NCI-H345 treated with DMSO at 0.1 percent for 48 hours (cell line): ENCODE results near the gene GABRP.

Source experiments
- DNase-seq: peaks from one replicate; lab custom pipeline; 2025; ENCODE audit not compliant: unreplicated experiment; lab: John Stamatoyannopoulos, UW

The GABRP gene, protein sequence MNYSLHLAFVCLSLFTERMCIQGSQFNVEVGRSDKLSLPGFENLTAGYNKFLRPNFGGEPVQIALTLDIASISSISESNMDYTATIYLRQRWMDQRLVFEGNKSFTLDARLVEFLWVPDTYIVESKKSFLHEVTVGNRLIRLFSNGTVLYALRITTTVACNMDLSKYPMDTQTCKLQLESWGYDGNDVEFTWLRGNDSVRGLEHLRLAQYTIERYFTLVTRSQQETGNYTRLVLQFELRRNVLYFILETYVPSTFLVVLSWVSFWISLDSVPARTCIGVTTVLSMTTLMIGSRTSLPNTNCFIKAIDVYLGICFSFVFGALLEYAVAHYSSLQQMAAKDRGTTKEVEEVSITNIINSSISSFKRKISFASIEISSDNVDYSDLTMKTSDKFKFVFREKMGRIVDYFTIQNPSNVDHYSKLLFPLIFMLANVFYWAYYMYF

DNA sequence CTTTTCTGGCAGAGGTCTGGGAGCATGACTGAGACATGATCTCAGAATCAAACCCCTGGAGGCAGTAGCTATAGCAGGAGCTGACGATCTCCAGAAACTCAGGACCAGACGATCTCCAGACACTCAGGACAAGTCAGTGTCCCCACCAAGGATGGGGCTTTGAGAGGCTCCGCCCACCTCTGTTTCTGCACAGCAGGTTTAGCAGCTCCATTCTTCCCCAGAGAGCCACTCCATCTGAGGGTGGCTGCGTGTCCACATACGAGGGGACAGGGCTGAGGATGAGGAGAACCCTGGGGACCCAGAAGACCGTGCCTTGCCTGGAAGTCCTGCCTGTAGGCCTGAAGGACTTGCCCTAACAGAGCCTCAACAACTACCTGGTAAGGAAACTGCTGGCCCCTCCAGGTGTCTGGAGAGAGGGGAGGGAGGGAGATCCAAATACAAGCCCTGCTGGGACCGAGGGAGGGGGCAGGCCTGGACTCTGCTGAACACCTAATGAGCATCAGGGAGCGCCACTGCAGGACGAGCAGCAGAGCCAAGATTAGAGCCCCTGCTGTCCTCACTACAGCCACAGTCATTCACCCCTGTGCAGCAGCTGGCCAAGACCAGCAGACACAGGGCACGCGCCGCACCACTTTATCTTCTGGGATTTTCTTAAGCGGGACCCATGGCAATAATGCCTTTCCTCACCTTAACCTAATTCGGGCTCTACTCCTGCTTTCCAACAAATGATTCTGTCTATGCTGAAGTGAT is at the start of gene GABRP:
Gene GABRP (plus strand): TSS at position 228 of the 750 bp plus-strand sequence. CDS start 4,891 bp downstream, outside the sequence.
- DNase-seq, result no peak

DNA sequence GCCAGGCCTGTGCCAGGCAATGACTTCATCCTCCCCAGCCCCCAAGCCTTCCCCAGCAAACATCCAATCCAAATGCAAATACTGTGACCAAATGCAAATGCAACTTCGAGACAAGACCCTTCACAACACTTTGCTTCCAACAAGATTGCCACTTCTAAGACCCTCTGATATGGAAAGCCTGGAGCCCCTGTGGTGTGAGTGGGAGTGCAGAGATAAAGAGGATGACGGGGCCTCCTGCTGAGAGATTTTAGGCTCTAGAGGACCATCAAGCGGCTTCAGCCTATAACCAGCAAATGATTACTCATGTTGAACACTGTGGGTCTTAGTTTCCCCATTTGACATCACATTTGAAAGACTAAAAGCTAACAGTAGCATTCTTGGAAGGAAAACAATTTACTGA is 46.6 kb upstream of the GABRP start:
- DNase-seq, result no peak

DNA sequence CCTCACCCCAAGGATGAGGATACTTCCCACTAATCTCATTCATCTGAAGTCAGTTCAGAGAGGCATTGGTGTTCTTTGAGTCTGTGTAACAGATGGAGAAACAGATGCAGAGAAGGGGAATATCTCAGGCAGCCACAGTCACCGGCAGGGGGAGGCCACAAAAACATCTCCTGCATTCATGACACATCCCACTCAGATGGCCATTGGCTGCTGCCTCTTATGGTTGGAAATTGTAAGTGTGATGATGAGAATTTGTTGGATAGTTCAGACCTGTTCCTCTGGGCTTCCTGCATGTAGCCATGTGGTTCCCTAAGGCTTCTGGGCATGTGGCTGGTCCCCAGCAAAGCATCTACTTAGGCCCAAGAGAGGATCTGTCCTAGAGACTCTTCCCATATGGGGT is 45.9 kb upstream of the GABRP start:
- no peak for DNase-seq

DNA sequence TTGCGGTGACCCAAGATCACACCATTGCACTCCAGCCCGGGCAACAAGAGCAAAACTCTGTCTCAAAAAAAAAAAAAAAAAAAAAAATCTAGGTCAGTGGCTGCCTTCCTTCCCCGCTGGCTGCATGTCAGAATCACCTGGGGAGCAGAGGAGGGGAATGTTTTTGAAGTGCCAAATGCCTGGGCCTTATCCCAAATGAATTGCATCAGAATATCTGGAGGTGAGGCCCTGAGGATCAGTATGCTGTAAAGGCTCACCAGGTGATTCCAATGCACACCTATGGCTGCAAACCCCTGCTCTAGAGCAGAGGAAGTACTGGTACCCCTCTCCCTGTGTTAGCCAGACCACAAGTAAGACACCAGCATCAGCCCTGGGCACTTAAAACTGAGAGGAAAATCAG is 44.7 kb upstream of the GABRP start:
- DNase-seq, result no peak

DNA sequence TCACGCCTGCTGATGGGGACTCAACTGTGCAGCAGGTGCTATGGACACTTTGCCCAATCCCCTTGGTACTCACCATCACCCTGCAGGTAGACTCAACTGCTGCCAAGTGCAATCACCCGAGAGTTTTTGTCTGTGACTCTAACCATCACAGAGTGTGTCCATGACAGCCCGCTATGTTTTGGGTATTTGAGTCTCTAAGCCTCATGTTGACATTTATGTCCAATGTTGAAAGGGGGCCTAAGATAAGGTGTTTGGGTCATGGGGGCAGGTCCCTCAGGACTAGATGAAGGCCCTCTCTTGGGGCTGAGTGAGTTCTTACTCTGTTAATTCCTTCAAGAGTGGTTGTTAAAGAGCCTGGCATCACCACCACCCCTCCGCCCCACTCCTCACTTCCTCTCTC is 44.1 kb upstream of the GABRP start:
- no peak for DNase-seq

DNA sequence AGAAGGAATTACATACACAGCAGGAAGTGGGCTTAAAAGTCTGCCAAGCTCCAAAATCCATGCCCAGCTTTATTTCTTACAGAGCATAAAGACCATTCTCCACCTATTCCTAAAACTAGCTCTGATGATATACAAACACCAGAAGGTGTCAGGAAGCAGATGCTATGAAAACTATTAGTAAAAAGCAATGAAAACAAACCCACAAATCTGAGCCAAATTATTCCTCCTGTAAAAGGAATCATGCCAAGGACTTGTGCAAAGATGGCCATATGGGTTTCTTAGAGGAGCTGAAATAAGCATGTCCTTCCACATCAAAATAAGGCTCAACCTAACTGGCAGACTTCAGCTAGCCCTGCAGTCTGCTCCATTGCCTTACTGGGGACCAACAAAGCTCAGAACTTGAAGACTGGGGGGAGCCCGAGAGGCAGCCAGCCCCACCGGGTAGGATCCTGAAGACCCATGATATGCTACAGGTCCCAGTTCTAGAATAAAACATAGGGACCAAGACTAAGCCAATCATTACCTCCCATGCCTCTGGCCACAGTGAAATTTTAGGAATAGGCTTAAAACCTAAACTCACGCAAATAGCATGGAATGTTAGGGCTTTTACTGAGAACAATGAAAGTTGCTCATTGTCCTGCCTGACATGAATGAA is 42.8 kb upstream of the GABRP start:
- DNase-seq, result no peak

DNA sequence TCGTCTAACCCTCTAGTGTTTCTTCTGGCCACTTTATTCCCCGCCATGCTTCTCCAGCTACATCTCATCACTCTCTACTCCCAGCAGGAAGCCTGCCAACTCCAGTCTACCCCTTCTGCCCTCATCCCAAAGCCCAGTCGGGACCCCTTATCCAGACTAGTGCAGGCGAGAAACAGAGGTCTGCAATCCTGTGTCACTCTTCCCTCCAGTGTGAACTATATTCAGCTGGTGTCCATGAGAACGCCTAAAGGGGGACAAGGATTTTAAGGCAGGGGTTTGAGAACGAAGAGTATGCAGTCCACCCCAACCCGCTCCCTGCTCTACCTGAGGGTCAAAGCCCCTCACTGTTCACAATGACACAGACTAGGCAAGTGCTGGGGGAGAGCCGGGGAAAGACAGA is 41.7 kb upstream of the GABRP start:
- no peak for DNase-seq

DNA sequence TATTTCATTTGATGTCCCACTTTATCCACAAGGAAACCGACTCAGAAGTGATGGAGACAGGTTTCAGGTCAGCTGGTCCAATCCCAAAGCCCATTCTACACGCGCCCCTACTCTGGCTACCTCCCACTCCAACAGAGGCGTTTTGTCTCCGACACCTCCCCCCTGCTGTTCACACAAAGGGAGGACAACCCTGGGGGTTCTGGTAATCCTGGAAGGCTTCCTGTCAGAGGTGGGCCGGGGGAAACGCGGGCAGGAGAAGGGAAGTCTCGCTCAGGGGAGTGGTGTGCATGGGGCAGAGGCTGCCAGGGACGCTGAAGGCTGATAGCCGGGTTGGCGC is 39.7 kb upstream of the GABRP start:
- no peak for DNase-seq

DNA sequence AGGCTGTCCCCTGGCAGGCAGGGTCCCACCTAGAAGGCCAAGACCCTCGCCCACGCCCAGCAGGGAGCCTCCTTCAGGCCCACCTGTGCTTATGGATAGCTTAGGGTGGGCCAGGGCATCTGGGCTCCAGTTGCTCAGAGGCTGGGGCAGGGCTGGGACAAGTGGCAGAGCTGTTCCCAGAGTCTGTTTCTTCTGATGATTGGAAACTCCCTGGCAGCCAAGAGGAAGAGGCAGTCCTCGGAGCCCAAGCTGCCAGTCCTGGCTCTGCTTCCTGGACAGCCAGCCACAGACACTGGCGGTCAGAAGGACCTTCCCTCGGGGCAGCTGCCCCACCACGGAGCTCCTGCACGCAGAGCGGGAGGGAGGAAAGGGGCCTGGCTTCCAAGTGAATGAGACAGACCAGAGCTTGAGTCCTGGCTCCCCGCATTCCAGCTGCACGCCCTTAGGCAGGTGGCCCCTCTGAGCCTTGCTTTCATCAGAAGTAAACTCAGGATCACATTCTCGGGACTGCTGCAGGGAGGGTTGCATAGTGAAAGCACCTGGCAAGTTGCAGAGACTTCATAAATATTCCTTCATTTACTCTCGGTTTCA is 37.9 kb upstream of the GABRP start:
- no peak for DNase-seq

DNA sequence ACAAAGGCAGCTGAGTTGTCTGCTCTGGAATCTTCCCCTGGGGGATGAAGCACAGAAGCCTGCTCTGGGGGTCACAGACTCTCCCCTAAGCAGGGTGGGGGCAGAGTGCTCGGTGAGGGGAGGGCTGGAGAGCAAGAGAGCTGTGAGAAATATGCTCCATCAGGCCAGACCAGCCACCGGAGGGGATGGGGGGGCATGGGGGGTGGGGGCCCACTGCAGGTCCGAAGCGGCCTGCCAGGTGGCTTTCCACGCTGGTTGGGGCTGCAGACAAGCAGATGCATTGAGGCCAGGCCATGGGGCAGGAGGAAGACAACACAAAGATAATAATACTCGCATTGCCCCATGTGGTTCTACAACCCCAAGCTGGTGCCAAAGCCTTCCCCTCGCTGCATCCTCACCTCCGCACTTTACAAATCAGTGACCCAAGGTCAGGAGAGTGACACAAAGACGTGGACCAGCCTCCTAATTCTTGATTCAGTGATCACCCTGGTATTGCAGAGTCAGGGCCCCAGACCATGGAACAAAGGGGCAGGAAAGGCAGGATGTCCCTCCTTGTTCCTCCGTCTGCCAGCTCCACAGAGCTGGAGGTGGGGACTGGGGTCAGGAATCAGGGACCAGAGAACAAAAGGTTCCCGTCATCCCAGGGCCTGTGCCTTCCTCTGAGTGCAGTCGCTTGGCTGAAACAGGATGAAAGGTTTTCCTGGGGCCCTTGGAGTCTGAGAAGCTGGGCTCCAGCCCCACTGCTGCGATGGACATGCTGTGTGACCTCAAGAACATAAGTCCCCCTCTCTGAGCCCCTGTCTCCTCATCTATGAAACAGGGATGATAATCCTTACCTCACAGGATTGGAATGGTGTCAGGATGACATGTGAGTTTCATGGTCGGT is 37.2 kb upstream of the GABRP start:
- no peak for DNase-seq

DNA sequence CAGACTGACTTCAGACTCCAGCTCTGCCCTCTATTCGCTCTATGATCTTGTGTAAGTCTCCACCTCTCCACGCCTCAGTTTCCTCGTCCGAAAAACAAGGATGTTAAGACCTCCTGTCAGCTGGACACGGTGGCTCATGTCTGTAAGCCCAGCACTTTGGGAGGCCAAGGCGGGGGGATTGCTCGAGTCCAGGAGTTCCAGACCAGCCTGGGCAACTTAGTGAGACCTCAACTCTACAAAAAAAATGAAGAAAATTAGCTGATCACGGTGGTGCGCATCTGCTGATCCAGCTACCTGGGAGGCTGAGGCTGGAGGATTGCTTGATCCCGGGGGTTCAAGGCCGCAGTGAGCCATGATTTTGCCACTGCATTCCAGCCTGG is 36.6 kb upstream of the GABRP start:
- DNase-seq, result no peak

DNA sequence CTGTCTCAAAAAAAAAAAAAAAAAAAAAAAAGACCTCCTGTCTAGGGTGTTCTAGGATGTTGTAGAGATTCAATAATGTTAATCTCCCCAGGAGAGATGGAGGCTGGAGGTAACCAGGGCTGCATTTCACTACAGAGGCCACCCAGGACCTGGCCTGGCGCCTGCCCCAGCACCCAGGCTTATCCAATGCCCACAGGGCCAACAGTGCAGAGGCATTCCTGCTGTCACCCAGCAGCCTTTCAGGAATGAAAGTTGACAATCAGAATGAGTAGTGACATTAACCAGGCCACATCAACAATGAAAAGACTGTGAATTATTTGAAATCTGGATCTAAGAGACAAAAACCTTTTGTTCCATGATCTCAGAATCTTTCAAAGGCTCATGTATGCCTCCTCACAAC is 36.2 kb upstream of the GABRP start:
- no peak for DNase-seq

DNA sequence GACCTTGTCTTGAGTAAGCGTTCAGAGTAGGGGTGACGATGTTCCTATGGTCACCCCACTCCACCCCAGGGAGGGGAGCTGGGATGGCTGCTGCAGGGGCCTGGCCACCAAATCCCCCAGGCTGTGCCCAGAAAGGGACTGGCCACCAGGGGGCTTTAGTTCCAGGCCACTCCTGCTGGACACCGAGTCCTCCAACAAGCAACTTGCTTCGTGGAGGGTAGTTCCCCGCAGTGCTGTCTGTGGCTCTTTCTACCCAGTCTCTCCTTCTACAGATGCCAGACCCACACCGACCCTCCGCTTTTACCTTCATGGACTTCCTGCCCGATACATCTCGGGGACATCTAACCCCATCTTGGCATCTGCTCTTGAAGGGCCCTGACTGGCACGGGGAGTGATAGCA is 35.7 kb upstream of the GABRP start:
- DNase-seq, result no peak

DNA sequence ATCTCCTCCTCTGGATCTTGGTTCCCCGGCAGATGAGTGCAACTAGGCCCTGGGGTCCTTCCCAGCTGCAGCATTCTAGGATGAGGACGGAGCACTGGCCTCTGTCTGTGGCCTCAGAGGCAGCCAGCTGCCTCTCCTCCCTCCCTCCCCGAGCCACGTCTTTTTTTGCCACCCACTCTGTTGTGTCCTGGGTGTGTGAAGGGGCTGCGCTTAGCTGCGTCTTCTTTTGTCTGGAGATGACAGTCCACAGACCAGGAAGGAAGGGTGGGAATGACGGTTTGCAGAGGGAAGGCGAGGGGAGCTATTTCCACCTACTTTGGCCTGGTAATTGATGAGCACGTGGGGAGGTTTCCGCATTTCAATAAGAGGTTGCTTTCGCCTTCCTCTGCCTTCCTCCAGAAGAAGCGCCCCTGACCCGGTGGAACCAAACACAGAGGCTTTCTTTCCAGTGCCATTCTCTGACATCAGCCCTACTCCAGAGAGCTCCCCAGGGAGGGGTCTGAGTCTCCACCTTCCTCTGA is 34.5 kb upstream of the GABRP start:
- DNase-seq, result no peak

DNA sequence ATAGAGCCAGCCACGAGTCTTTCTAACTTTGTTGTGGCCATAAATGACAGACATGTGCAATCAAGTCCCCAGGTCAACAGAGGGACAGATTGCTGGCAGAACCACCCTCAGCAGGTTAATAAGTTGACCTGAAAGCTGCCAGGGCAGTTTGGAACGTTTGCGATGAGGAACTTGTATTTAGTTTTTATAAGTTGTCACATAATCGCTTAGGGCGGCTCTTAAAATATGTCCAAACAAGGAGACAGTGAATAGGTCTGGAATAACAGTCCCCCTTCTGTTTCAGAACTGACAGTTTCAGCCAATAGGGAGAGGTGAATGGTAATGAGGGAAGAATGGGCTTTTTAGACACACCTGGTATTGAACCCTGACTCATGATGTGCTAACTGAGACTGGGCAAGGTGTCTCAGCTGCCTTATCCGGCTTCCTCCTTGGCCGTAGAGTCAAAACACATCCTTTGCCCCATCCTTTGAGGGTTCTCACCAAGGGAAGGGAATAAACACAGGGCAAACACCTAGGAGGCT is 33.6 kb upstream of the GABRP start:
- no peak for DNase-seq

DNA sequence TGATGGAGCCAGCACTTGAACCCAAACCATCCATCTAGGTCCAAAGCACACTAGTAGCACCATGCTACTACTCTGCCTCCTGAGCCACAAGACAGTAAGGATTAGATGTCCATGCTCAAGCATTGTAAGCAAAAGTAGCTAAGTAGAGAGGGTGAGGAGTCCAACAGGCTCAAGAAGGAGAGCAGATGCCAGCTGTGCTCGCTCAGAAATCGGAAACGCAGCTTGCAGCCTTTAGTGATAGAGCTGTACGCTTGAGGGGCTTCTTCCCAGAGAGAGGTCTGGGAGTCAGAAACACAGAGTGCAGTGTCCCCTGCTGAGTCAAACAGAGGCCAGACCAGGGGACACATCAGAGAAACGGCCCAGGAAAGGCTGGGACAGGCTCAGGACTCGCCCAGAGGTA is 32.7 kb upstream of the GABRP start:
- DNase-seq, result no peak

DNA sequence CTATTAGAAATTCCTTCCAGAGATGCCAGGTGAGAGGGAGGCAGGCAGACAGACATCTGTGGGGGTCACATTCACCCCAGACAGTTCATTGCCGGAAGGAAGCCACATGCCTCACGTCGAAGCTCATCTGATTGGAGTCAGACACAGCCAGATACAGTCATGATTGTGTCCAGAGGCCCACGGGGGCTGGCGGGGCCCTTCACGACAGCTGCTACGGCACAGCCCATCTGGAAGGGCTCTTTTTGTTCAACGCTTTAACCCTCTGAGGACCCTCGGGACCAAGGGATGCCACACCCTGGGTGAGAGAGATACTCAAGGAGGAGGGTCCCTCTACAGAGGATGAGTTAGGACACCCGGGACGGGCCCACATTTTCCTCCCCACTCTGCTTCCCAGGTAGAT is 31.9 kb upstream of the GABRP start:
- DNase-seq, result no peak

DNA sequence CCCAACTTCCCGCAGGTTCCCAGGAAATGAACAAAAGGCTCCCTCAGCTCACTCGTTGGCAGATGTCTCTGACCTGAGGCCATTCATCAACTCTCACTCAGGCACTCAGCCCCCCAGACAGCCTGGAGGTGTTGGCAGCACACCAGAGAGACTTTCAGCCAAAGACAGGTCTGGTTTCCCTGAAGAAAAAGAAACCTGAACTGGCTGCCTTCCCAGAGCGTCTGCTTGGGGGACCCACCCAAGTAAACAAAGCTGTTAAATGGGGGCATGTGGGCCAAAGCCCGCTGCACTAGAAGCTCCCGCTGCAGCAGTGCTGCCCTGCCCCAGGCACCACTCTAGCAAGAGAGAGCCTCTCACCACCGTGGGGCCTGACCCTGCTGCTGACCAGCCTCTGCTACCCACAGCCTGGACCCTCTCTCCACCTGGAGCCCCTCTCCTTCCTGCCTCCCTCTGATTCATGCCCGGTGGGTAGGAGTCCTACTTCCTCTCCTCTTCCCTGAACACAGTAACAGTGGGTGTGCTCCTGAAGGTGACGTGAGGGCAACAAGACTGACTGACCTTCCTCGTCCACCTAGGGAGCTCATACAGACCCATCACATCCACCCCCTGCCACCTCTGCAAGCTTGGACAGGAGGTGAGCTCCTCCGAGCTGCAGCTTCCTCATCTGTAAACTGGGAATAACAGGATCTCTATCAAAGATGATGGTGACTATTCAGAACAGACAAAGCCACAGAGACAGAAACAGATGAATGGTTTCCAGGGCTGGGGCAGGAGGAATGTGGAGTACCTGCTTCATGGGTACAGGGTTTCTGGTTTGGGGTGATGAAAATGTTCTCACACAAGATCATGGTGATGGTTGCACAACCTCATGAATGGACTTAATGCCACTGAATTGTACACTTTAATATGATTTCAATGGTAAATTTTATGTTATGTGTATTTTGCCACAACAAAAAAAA is 31.0 kb upstream of the GABRP start:
- DNase-seq, result peak; percentile 52

DNA sequence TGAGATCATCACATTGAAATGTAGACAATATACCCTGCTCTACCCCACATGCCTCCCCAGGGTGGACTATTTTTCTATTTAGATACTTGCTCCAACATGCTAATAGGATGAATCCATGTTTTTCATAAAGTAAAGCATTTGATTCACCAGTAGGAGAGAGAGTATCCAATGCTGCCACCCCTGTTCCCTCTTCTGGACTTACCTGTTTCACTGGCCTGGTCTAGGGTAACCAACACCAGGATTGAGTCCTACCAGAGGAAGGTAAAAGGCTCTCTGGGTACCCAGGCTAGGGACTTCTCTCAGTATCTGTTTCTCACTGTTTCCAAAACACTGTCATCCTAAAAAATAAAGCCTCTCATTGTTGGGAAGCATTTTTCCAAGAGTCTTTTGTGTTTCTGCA is 30.2 kb upstream of the GABRP start:
- no peak for DNase-seq
